Pulmonary artery endothelial cell (primary cell): Measurements from ENCODE around the gene MLLT10. TPM values are rescaled to one million over a fixed set of nuclear protein-coding genes. Genes with fewer than 3 reads are reported as not detected.
A peak's percentile ranks its signal among the peaks of the same experiment; 100 is the strongest.

Experiments
- DNase-seq: peaks from one replicate; pipeline ENCODE4 v3.0.0-alpha.2; 2011; ENCODE audit warnings: low read depth, low spot score
- total RNA-seq: library from RNA; depleted of rRNA; stranded (reverse); fragments of >200 nt; gene quantifications from 2 replicates; pipeline ENCODE4 v1.2.3, GENCODE V29; 2014

The MLLT10 gene
- total RNA-seq, 1 donor from 2014 or later, result 36.9 TPM

DNA sequence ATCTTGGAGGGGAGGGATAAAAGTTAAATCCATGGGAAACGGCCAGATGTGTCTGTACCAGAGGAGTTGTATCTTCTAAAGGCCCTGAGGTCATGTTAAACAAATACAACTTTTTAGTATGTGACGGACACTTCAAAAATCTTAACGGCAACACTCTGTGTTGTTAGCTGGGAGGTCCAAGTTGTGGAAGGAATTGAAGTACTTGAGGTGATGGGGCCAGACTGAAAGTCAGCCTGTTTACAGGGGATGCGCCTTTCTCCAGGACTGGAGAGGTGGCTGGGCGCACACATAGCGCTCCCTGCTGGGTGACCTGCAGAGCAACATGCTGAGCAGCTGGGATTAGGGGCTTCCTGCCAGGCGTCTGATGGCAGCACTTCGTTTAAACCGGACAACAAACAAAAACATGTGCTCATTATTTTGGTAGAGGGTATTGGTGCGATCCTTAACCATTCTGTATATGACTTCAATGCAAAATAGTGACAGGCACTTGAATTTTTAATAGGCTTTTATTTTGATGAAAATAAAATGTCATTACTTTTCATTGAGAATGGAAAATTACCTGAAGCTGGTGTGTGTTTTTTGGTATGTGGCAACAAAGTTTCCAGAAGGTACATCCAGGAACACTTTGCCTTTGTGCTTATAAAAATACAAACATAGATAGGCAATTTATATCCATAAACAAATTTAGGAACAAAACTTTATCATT lies 198.2 kb downstream of the MLLT10 start:
- peak; percentile 45 for DNase-seq

DNA sequence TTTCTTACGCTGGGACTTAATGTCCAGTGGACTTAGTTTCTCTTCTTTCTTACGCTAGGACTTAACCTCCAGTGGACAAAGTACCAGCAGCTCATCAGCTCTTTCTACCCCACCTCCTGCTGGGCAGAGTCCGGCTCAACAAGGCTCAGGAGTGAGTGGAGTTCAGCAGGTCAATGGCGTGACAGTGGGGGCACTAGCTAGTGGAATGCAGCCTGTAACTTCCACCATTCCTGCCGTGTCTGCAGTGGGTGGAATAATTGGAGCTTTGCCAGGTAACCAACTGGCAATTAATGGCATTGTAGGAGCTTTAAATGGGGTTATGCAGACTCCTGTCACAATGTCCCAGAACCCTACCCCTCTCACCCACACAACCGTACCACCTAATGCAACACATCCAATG lies 199.7 kb downstream of the MLLT10 start:
- no peak for DNase-seq

DNA sequence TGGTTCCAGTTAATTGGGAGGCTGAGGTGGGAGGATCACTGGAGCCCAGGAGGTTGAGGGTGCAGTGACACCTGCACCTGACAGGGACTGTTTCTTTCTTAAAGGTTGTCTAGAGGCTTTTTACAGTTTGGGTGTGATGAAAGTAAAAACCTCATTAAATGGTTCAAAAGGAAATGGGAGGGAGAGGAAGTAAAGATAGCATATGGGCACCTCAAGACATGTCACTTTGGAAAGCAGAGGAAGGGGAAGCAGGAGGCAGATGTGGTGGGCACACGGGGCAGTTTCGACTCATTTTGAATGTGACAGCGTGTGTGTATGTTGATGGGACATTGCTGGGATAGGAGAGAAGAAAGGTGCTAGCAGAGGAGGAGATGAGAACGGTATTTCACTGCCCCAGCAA lies 203.1 kb downstream of the MLLT10 start:
- no peak for DNase-seq

DNA sequence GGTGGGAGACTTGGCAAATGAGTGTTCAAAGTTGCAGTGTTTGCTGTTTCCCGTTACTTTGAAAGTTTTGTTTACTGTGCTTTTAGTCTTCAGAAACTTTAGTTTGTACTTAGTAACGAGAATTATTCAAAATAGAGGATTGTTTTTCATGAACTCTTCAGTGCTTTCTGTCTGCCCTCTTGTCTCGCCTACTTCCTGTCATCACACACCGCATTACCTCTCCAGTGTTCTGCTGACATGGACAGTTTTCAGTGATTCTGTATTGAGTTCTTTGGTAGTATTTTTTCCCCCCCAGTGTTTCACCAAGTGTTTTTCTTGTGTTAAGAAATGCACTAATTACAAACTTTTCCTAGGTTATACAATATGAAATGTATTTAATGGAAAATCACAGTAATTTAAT lies 207.0 kb downstream of the MLLT10 start:
- DNase-seq, result no peak

DNA sequence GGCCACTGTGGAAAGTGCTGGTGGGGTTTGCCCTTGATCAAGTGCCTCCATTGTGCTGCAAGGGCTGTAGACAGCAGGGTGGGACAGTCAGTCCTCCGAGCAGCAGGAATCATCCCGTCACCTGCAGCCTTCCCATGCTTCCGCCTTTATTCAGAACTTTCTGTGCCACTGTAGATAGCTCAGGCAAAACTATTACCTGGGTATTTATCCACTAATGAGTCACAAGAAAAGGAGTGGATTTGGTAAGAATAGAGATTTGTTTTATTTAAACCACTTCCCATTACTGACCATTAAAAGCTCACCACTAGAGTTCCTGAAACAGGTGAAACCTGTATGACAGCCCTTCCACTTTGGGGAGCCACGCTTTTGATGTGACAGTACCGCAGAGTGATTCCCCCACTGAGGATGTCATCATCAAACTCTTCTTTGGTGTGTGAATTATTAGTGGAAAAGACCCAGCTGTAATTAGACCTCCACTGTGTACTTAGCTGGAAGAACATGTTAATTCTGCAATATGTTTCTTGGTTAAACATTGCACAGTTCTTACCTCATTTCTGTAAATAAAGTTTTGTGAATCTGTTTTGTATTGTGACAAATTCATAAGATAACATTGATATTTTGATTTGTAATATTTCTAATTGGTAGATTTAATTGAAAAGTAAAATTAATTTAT lies 208.8 kb downstream of the MLLT10 start:
- no peak for DNase-seq

DNA sequence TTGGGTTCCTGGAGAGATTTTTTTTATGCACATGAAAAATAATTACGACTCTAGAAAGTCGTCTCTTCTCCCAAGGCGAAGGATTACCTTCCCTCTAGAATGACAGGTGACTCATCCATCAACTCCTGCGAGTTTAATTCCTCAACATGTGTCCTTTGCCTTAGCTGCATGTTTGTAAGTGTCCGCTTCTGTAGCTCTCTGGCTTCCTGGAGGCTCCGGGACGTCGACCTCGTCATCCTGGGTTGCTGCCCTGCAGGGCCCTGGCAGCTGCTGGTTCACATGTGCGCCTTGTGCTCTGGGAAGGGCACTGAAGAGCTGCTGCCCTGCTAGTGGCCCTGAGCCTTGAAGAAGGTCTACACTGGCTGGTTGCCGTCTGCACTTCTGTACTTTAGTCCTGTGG lies 210.2 kb downstream of the MLLT10 start:
- DNase-seq, result no peak

DNA sequence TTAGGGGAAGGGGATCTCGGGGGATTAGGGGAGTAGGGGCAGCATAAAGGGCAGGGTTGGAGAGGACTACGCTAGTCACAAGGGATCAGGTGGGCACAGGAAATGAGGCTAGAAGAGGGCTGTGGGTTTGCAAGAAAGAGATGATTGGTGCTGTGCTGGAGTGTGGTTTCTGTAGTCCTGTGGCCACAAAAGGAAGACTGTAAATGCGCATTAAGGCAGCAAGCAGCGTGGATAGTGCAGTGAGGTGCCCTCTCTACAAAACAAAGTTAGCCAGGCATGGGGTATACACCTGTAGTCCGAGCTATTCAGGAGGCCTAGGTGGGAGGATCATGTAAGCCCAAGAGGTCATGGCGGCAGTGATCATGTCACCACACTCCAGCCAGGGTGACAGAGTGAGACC lies 212.1 kb downstream of the MLLT10 start:
- DNase-seq, result no peak

DNA sequence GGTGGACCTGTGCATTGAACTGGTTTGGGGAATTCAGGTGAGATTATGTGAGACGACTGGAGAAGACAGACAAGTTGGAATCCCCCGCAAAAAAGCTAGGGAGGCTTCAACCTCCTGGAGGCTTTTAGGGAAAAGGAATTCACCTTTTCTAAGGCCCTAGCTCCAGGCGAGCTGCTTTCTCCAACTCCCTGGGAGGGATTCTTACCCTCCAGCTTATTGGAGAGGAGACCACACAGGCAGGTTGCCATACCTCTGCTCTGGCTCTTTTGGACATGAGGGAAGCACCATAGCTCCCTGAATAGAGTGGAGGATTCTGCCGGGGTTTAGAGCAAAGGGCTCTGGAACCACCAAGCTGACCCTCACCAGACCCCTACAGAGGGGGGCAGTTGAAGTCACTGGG lies 213.8 kb downstream of the MLLT10 start:
- DNase-seq, result no peak

DNA sequence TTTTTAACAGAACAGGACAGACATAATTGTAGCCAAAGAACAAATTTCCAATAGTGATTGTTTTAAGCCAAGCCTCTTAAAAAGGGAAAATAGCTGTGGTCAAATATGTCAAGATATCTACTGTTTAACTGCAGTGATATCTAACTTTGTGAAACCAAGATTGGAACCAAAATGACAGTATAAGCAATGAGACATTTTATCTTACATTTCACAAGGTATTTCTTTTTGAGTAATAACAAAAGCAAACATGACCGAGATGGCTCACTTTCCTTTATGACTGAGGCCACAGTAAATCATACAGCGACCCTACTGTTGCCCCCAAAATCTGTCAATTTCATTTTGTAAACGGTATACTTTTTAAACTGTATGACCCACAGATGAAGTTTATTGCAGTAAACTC lies 215.8 kb downstream of the MLLT10 start:
- DNase-seq, result no peak

DNA sequence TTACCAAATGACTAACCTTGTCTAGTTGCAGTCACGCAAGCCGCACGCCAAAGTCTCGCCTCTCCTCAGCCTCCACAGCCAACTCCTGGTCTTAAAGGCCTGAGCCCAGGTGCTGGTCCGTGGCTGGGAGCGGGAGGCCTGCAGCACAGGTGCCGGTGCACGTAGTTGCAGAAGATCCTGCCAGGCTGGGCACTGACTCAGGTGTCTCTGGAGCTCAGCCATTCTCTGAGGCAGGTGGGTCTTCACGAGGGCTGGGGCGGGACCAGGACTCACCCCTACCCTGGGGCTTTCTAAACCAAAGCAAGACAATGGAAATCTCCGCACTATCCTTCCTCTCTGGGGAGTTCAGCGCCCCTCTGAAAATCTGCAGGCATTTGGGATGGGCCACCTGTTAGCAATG lies 216.4 kb downstream of the MLLT10 start:
- DNase-seq, result no peak

DNA sequence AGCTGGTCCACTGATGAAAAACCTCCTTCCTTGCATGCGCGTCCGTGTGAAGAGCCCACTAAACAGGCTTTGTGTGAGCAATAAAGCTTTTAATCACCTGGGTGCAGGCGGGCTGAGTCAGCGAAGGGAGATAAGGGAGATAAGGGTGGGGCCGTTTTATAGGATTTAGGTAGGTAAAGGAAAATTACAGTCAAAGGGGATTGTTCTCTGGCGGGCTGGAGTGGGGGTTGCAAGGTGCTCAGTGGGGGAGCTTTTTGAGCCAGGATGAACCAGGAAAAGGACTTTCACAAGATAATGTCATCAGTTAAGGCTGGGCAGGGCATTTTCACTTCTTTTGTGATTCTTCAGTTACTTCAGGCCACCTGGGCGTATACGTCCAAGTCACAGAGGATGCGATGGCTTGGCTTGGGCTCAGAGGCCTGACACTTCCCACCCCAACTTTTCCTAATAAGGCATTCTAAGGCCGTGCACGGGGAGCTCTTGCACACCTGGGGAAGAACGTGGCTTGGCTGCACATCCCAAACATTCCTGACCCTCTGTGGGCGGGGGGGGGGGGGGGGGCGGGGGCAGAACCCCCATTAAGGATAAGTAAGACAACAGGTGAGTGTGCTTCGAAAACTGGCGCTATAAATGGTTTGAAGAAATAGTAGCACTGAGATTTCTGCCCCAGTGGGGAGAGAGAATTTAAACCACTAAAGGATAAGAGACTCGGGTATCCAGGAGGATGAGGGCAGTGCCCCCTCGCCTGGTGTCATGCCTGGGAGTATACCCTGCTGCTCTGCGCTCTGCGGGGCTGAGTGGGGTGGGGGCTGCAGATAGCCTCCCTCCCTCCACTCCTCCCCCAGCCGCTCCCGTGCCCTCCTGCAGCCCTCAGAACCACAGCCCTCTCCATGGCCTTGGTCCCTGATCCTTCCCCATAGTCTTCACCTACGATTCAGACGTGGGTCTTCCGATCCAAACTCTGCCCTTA lies 217.6 kb downstream of the MLLT10 start:
- no peak for DNase-seq

DNA sequence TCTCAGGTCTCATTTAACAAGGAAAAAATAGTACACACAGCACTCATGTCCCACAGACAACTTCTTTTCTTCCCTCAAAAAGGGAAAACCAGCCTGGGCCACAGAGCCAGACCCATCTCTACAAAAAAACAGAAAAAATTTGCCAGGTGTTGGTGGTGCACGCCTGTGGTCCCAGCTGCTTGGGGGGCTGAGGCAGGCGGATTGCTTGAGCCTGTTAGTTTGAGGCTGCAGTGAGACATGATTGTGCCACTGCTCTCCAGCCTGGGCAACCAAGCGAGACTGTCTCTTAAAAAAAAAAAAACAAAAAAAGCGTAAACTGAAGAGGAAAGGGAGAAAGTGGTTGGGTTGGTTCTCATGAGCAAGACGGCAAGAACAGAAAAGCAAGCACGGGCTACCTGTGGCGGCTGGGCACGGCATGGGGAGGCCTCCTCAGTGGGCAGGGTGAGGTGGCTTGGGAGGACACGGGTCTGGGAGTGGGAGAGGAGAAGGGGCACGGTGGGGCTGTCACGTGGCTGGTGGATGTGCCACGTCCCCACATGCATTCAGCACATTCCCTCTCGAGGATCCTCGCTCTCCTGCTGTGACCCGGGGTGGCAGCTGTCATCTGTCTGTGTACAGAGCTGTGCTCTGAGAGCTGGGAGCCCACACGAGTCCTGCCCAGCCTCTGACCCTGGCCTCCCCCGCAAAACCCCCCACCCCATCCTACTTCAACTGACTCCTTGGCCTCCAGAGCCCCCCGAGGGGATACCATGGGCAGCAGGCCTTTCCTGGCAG lies 219.7 kb downstream of the MLLT10 start:
- DNase-seq, result no peak

DNA sequence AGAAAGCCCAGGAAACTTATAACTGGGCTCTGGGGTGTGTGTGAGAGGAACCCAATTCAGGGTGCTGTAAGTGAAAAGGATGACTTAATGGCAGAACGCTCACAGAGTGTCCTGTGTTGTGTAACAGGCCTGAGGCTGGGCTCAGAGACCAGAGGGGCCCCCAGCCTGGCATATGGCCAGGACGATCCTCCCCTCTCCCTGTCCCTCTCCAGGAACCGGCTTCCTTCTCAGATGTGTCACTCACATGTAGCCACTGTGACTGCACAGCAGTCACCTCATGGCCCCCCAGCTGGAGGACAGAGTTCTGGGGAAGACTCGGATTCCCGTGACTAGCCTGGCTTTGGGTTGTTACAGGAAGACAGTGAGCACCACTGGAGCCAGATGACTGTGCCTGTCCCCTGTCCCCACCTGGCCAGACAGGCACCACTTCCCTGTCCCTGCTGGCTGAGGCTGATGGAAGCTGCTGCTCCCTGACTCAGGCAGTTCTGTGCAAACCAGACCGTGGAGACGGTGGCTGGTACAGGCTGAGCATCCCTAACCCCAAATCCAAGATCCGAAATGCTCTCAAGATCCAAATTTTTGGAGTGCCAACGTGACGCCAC lies 220.5 kb downstream of the MLLT10 start:
- no peak for DNase-seq

DNA sequence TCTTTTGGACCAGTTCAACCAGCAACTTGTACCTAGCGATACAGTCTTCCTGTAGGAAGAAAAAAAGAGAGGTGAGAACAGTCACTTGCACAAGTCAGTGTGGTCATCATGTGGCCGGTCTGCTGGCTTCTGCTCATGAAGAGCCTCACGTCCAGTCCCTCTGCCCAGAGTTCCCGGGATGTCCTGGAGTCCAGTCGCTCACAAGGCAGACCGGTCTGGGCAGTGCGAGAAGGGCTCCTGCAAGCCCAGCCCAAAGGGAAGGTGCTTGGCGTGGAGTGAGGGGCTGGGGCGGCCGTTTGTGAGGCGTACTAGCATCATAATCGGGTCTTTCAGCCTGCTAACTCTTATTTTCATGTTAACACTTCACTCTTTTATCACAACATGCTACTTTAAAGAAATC lies 222.7 kb downstream of the MLLT10 start:
- no peak for DNase-seq

DNA sequence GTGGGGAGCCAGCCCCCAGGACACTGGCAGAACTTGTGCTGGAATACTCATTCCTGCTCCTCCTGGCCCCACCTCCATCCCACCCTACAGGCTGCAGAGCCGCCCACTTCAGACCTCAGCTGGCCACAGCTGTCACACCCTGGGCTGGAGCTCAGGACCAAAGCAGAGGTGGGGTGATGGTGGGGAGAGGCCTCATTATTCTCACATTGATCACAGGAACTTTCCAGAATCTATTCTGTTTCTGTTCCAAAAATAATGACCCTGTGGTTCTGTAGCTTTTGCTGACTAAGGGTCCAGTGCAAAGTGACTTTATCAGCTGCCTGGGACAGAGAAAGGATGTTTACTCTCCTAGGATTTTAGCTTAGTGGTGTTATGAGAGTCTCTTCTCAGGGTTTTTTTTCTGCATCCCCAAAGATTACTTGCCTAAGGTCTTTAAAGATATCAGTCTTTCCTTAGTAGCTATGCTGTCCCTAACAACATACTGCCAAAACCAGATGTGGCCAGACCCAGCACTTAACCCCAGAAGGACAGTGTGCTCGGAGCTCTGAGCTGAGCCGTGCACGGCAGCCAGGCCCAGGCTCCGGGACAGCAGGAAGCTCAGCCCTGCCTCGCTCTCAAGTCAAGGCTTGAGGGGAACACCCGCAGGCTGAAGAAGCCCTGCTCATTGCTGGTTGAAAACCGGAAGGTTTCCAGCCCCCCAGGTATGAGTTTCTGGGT lies 223.3 kb downstream of the MLLT10 start:
- no peak for DNase-seq

DNA sequence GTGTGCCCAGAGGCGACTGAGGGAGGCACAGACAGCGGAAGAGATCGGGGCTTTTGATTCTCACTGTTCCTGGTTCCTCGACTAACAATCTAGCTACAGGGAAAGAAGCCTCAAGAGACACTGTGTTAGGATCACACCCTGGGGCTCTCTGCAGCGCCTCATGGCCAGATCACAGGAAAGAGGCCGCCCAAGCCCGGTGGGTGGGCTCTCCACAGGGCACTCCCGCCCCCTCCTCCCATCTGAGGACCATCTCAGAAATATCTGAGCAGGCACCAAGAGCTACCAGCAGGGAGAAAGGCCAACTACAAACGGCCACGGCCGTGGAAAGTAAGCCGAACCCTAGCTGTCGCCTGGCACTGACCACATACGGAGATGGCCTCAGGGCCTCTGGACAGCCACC lies 224.2 kb downstream of the MLLT10 start:
- DNase-seq, result no peak

DNA sequence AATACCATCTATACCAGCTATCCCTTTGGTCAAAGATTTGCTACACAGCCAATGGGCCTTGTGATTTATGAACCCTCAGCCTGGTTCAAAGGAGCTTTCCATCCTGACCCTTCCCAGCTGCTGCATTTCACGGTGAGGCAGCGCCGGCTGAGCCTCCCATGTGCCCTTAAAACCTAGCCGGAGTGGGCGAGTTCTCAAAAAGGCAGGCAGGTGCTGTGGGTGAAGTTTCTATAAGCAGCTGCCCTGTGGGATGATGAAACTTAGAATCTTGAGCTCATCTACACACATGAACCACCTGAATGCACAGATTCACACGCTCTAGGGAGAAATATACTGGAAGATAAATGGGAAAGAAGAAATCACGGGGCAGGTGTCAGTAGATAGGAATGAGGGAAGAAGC lies 224.7 kb downstream of the MLLT10 start:
- no peak for DNase-seq

DNA sequence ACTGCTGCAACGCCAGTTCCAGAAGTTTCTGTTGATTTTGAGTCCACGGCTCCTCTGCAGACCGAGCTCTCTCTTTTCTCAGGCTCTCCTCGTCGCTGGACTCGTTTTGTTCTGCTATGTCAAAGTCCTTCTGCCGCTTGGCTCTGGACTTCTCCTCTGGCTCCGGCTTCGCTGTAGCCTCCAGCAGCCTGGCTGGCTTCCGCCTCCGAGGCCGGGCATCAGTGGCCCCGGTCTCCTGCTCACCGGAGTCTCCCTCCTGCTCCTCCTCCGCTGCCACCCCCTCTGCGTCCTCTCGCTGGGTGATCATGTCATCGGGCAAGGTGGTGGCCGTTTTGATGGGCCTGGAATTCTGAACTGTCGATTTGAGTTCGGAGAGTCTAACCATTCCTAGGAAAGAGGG lies 225.2 kb downstream of the MLLT10 start:
- no peak for DNase-seq

DNA sequence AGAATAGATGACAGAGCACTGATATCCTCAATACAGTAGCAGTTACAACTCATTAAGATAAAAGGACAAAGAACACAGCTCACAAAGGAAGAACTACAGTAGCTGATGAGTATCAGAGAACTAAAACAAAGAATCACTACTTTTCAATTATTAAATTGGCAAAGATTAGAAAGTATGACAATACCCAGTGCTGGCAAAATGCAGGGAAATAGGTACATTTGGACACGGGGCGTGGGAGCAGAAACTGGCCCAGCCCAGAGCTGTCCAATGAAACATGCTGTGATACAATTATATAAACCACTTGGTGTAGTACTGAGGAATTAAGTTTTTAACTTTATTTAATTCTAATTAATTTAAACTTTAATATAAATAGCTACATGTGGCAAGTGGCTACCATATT lies 226.3 kb downstream of the MLLT10 start:
- no peak for DNase-seq

DNA sequence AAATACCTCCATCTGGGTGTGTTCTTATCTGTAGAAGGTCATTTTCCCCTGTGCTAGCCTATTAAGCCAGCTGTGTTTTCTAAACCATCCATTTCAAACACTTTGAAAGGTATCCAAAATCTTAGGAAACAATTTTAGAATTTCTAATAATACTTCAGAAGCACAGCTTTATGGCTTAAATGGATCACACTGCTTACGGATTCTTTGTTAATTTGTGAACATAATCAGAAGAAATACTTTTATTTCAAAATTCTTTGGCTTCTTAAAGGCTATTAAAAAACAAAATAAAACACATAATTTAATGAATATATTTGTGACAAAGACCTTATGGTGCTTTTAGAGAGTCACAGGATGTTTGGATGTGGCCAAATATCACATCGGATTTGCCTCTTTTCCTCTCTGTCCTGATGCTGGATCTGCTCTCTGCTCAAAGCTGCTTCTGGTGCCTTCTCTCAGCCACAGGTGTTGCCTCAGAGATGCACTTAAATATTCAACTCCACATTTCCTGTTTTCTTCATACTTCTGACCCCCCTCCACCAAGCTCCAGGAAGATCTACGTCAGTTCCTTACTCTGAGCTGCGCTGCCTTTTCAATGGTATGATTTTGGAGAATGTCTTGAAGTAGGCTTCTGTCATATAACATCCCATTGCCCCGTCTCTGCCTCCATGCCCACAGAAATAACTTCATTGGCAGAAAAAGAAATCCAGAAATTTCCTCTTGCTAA lies 230.6 kb downstream of the MLLT10 start:
- DNase-seq, result no peak
